Effector memory CD8-positive, alpha-beta T cell (primary cell): ENCODE data around the gene NDUFA13.

Source experiments
- ATAC-seq: fragments of 150-1000 bp; cut with Tn5 transposase; replicated peaks from 2 replicates; pipeline ENCODE4 v1.10.0; 2021; ENCODE audit warnings: mild to moderate bottlenecking, moderate library complexity
- DNase-seq, 3 experiments: peaks; one replicate each; pipeline ENCODE4 v3.0.0; 2021
- H3K27ac Mint-ChIP-seq, 2 donors: one replicate each; pipeline ENCODE4 v1.8.0; 2022; ENCODE audit warnings: mild to moderate bottlenecking in 2 of 2, mixed read lengths in 2 of 2, moderate library complexity in 2 of 2
- H3K27me3 Mint-ChIP-seq, 2 donors: one replicate each; pipeline ENCODE4 v1.8.0; 2022; ENCODE audit warnings: mixed read lengths in 2 of 2
- H3K36me3 Mint-ChIP-seq: one replicate; pipeline ENCODE4 v1.8.0; 2022; ENCODE audit warnings: mild to moderate bottlenecking, moderate library complexity, mixed read lengths; ENCODE audit not compliant: insufficient read depth
- H3K4me1 Mint-ChIP-seq, 2 donors: one replicate each; pipeline ENCODE4 v1.8.0; 2022; ENCODE audit warnings: low read depth in 2 of 2, mixed read lengths in 2 of 2
- H3K4me3 Mint-ChIP-seq, 2 donors: one replicate each; pipeline ENCODE4 v1.8.0; 2022; ENCODE audit warnings: mild to moderate bottlenecking in 2 of 2, mixed read lengths in 2 of 2, moderate library complexity in 2 of 2
- H3K9me3 Mint-ChIP-seq, 2 donors: one replicate each; pipeline ENCODE4 v1.8.0; 2022; ENCODE audit warnings: mixed read lengths in 2 of 2

Gene NDUFA13

GRCh38 chr19:19493841-19494546, 22.0 kb upstream of the NDUFA13 start:
- Mint-ChIP-seq H3K36me3 (peaks cover 71% of the 10 kb centered on the region), H3K4me3 (no peak overlapping the region), H3K9me3 (no peaks in the 10 kb centered on the region), H3K4me1 (peaks cover 16 to 22% of the 10 kb centered on the region in 2 donors), H3K27ac (no peak overlapping the region), H3K27me3 (no peaks in the 10 kb centered on the region)
- DNase-seq, result no peak
- ATAC-seq, result no peak

GRCh38 chr19:19495614-19496603, 20.1 kb upstream of the NDUFA13 start:
- H3K27ac Mint-ChIP-seq, result peak overlapping the region; percentile 26 to 76

GRCh38 chr19:19498255-19498991, 17.6 kb upstream of the NDUFA13 start:
- no peak for DNase-seq
- H3K4me3 Mint-ChIP-seq, result no peak overlapping the region
- H3K4me1 Mint-ChIP-seq, result peaks cover 0 to 4% of the 10 kb centered on the region in 2 donors
- H3K36me3 Mint-ChIP-seq, result peaks cover 73% of the 10 kb centered on the region
- no peak for ATAC-seq
- no peaks in the 10 kb centered on the region for H3K9me3 Mint-ChIP-seq
- peak overlapping the region; percentile 59 to 76 for H3K27ac Mint-ChIP-seq
- no peaks in the 10 kb centered on the region for H3K27me3 Mint-ChIP-seq

More at GRCh38 chr19:19495614-19496603, 20.1 kb upstream of the NDUFA13 start:
- Mint-ChIP-seq H3K4me1 (peaks cover 0 to 4% of the 10 kb centered on the region in 2 donors), H3K4me3 (no peak overlapping the region), H3K36me3 (peaks cover 66% of the 10 kb centered on the region), H3K9me3 (no peaks in the 10 kb centered on the region), H3K27me3 (no peaks in the 10 kb centered on the region)
- DNase-seq (no peak), ATAC-seq (no peak)

GRCh38 chr19:19499272-19499995, 16.6 kb upstream of the NDUFA13 start:
- peaks cover 76% of the 10 kb centered on the region for H3K36me3 Mint-ChIP-seq
- H3K27me3 Mint-ChIP-seq, result no peaks in the 10 kb centered on the region
- ATAC-seq, result no peak

GRCh38 chr19:19500975-19501644, 14.9 kb upstream of the NDUFA13 start:
- Mint-ChIP-seq H3K27me3 (no peaks in the 10 kb centered on the region), H3K27ac (no peak overlapping the region), H3K9me3 (no peaks in the 10 kb centered on the region), H3K36me3 (peaks cover 66% of the 10 kb centered on the region), H3K4me3 (no peak overlapping the region), H3K4me1 (peaks cover 0 to under 1% of the 10 kb centered on the region in 2 donors)
- DNase-seq (no peak), ATAC-seq (no peak)

More at GRCh38 chr19:19499272-19499995, 16.6 kb upstream of the NDUFA13 start:
- H3K4me3 Mint-ChIP-seq, result no peak overlapping the region
- peak overlapping the region in 1 of 2 donors; percentile 59 for H3K27ac Mint-ChIP-seq
- no peak for DNase-seq
- H3K4me1 Mint-ChIP-seq, result peaks cover 0 to 4% of the 10 kb centered on the region in 2 donors
- no peaks in the 10 kb centered on the region for H3K9me3 Mint-ChIP-seq

- Mint-ChIP-seq H3K4me3 (no peak overlapping the region), H3K9me3 (no peaks in the 10 kb centered on the region), H3K27me3 (no peaks in the 10 kb centered on the region), H3K27ac (peak overlapping the region in 1 of 2 donors; percentile 54), H3K4me1 (no peaks in the 10 kb centered on the region), H3K36me3 (peaks cover 68% of the 10 kb centered on the region)
- DNase-seq, result no peak
- ATAC-seq, result no peak
Measured at GRCh38 chr19:19501798-19502197, 14.2 kb upstream of the NDUFA13 start.

- ATAC-seq, result no peak
- DNase-seq, result no peak
- H3K4me3 Mint-ChIP-seq, result no peak overlapping the region
- H3K27me3 Mint-ChIP-seq, result no peaks in the 10 kb centered on the region
- H3K9me3 Mint-ChIP-seq, result no peaks in the 10 kb centered on the region
- no peaks in the 10 kb centered on the region for H3K4me1 Mint-ChIP-seq
- H3K27ac Mint-ChIP-seq, result peak overlapping the region in 1 of 2 donors; percentile 54
- peaks cover 71% of the 10 kb centered on the region for H3K36me3 Mint-ChIP-seq
Measured at GRCh38 chr19:19502281-19502680, 13.7 kb upstream of the NDUFA13 start.

- H3K4me1 Mint-ChIP-seq, result no peaks in the 10 kb centered on the region
- H3K27ac Mint-ChIP-seq, result peak overlapping the region; percentile 27 to 54
- H3K27me3 Mint-ChIP-seq, result no peaks in the 10 kb centered on the region
- no peak for DNase-seq
- no peaks in the 10 kb centered on the region for H3K9me3 Mint-ChIP-seq
- peaks cover 70% of the 10 kb centered on the region for H3K36me3 Mint-ChIP-seq
- ATAC-seq, result no peak
- H3K4me3 Mint-ChIP-seq, result no peak overlapping the region
Measured at GRCh38 chr19:19502808-19503602, 13.0 kb upstream of the NDUFA13 start.

GRCh38 chr19:19504754-19505668, 11.0 kb upstream of the NDUFA13 start:
- H3K36me3 Mint-ChIP-seq, result peaks cover 69% of the 10 kb centered on the region

GRCh38 chr19:19505669-19506326, 10.2 kb upstream of the NDUFA13 start:
- Mint-ChIP-seq H3K27ac (no peak overlapping the region), H3K27me3 (no peaks in the 10 kb centered on the region), H3K4me1 (peaks cover 0 to 5% of the 10 kb centered on the region in 2 donors), H3K9me3 (no peaks in the 10 kb centered on the region), H3K4me3 (no peak overlapping the region), H3K36me3 (peaks cover 68% of the 10 kb centered on the region)
- DNase-seq, result no peak
- no peak for ATAC-seq

More at GRCh38 chr19:19504754-19505668, 11.0 kb upstream of the NDUFA13 start:
- ATAC-seq (no peak), DNase-seq (no peak)
- H3K27me3 Mint-ChIP-seq, result no peaks in the 10 kb centered on the region
- H3K4me3 Mint-ChIP-seq, result no peak overlapping the region
- peaks cover 0 to 5% of the 10 kb centered on the region in 2 donors for H3K4me1 Mint-ChIP-seq
- no peak overlapping the region for H3K27ac Mint-ChIP-seq
- H3K9me3 Mint-ChIP-seq, result no peaks in the 10 kb centered on the region
